Esophagus mucosa (tissue), 1 donor: Measurements from ENCODE around the gene DGKI. TPM values are rescaled to one million over a fixed set of nuclear protein-coding genes. Genes with fewer than 3 reads are reported as not detected.

ENCODE experiments used
- ATAC-seq: fragments of 200-7000 bp; cut with Tn5 transposase; one replicate; pipeline ENCODE4 v1.9.1; 2020
- total RNA-seq: library from RNA; stranded (reverse); gene quantifications from one replicate; pipeline ENCODE4 v1.2.4, GENCODE V29; 2023
- donor health status: DM: yes; HTN: yes; CAD: no.

Gene DGKI
- total RNA-seq, 1 donor from 2014 or later = 0.20 TPM

GRCh38 chr7:137337902-137338301 is 508.9 kb downstream of the DGKI start:
- no peak for ATAC-seq

GRCh38 chr7:137335814-137336213 is 511.0 kb downstream of the DGKI start:
- peak; percentile 83 for ATAC-seq

GRCh38 chr7:137331378-137331777 is 515.4 kb downstream of the DGKI start:
- peak; percentile 78 for ATAC-seq

Other genes with a start within 250 kb of the DGKI start
- gene CREB3L2, start 155.1 kb upstream of the DGKI start, total RNA-seq = 28.3 TPM
- not detected for gene AKR1D1, start 229.5 kb upstream of the DGKI start, total RNA-seq